ENCODE data around the gene GPC6.

GRCh38 chr13:93926425-93926824, 699.8 kb downstream of the GPC6 start:
- no peak for TF ChIP-seq CTCF (IDR thresholded peaks at IDR 0.05; ENCODE audit: insufficient read depth, low read depth, low read length)
- TF ChIP-seq EZH2 (IDR thresholded peaks at IDR 0.05; ENCODE audit: insufficient read depth, low read length): no peak

All from astrocyte (in vitro differentiated cells and primary cell).